Renal cortex interstitium (tissue), 15 donors: ENCODE measurements around the gene LCN2. TPM values are rescaled to one million over a fixed set of nuclear protein-coding genes. Genes with fewer than 3 reads are reported as not detected.

Experiments
- DNase-seq, 11 donors: peaks; one replicate each; pipeline ENCODE4 v3.0.0-alpha.2; 2013; ENCODE audit warnings: low read depth in 9 of 11, low spot score in 4 of 11; ENCODE audit errors: extremely low read depth in 1 of 11
- long read RNA-seq, 16 experiments: transcript quantifications; one replicate each; lab custom pipeline, GENCODE V29; 2026
- polyA plus RNA-seq, 3 donors: library from polyadenylated mRNA; unstranded; fragments of 120-200 nt; gene quantifications; one replicate each; pipeline ENCODE4 v1.2.1, GENCODE V29; 2013; ENCODE audit not compliant: insufficient read length in 3 of 3

The LCN2 gene
- 1 to 10 TPM; 1.2 to 1.3 (median 1.2) TPM for polyA plus RNA-seq
- long read RNA-seq, donor 1: 0 reads
- long read RNA-seq, donor 2, partial matches to known transcripts: 0 of 1 reads
- long read RNA-seq, donor 2, other reads (novel, unspliced or antisense): 0 of 1 reads
- long read RNA-seq, donor 3: 0 reads
- long read RNA-seq, donor 4: 0 reads
- long read RNA-seq, donor 5: 0 reads
- long read RNA-seq, donor 6: 0 reads
- long read RNA-seq, donor 7: 0 reads
- long read RNA-seq, donor 8, partial matches to known transcripts: 0 of 2 reads
- long read RNA-seq, donor 8, other reads (novel, unspliced or antisense): 0 of 2 reads
- long read RNA-seq, donor 9: 0 reads
- long read RNA-seq, donor 10, partial matches to known transcripts: 0 of 1 reads
- long read RNA-seq, donor 10, other reads (novel, unspliced or antisense): 0 of 1 reads
- long read RNA-seq, donor 11, partial matches to known transcripts: 0 of 1 reads
- long read RNA-seq, donor 11, other reads (novel, unspliced or antisense): 0 of 1 reads
- long read RNA-seq, donor 12: 0 reads
- long read RNA-seq, donor 13: 0 reads
- long read RNA-seq, donor 14: 0 reads
- long read RNA-seq, donor 15: 0 reads
- long read RNA-seq, donor 16, partial matches to known transcripts: 0 of 2 reads
- long read RNA-seq, donor 16, other reads (novel, unspliced or antisense): 0 of 2 reads

- no peak for DNase-seq
These were observed at the start of gene LCN2 for GRCh38 chr9:128149001-128149701. Gene LCN2, plus strand, starts transcription at chr9:128149453. Its CDS starts 73 bp downstream, at chr9:128149526.

- DNase-seq: no peak
These were observed 49.2 kb upstream of the LCN2 start for GRCh38 chr9:128099932-128100491.

GRCh38 chr9:128100581-128100980, 48.7 kb upstream of the LCN2 start:
- no peak for DNase-seq

GRCh38 chr9:128101231-128101661, 48.0 kb upstream of the LCN2 start:
- DNase-seq: no peak

- DNase-seq: no peak
These were observed 47.6 kb upstream of the LCN2 start for GRCh38 chr9:128101690-128102089.

- no peak for DNase-seq
These were observed 47.1 kb upstream of the LCN2 start for GRCh38 chr9:128102196-128102595.

- DNase-seq: no peak
These were observed 46.2 kb upstream of the LCN2 start for GRCh38 chr9:128102861-128103588.

- DNase-seq: no peak
These were observed 45.7 kb upstream of the LCN2 start for GRCh38 chr9:128103589-128103962.

GRCh38 chr9:128104171-128104618, 45.1 kb upstream of the LCN2 start:
- no peak for DNase-seq

- no peak for DNase-seq
These were observed 43.6 kb upstream of the LCN2 start for GRCh38 chr9:128105538-128106175.

GRCh38 chr9:128106181-128106939, 42.9 kb upstream of the LCN2 start:
- DNase-seq: no peak

- no peak for DNase-seq
These were observed 42.2 kb upstream of the LCN2 start for GRCh38 chr9:128106940-128107467.

GRCh38 chr9:128107468-128108268, 41.6 kb upstream of the LCN2 start:
- DNase-seq: no peak

GRCh38 chr9:128108269-128109049, 40.8 kb upstream of the LCN2 start:
- DNase-seq: no peak

GRCh38 chr9:128109050-128109709, 40.1 kb upstream of the LCN2 start:
- no peak for DNase-seq
